Peyer's patch (tissue), 4 donors: Measurements from ENCODE around the gene SMARCD3.

Experiments used
- CTCF ChIP-seq, 6 experiments: fragments of 450-650 bp in 4 of 6; fragments of 200-600 bp in 2 of 6; sonication (generic) in 1 of 6; IDR thresholded peaks; one replicate each; pipeline ENCODE4 v1.5.1; 2017 to 2019; ENCODE audit warnings: antibody characterized with exemption in 6 of 6, mild to moderate bottlenecking in 3 of 6, moderate library complexity in 1 of 6
- POLR2A ChIP-seq, 2 donors: fragments of 450-650 bp; IDR thresholded peaks; one replicate each; pipeline ENCODE4 v1.5.1; 2017; ENCODE audit warnings: antibody characterized with exemption in 2 of 2, mild to moderate bottlenecking in 2 of 2, moderate library complexity in 2 of 2

GRCh38 chr7:151283302-151283701 is 34.8 kb upstream of the SMARCD3 start:
- TF ChIP-seq CTCF (IDR thresholded peaks at IDR 0.05) (no peak), POLR2A (IDR thresholded peaks at IDR 0.05) (no peak)
